Activated T-cell treated with anti-CD3 and anti-CD28 coated beads for 48 hours (primary cell): Measurements from ENCODE around the gene VSIR.

Source experiments
- DNase-seq: peaks from one replicate; pipeline ENCODE4 v3.0.0-alpha.2; 2020; ENCODE audit warnings: low read depth

VSIR gene

DNA sequence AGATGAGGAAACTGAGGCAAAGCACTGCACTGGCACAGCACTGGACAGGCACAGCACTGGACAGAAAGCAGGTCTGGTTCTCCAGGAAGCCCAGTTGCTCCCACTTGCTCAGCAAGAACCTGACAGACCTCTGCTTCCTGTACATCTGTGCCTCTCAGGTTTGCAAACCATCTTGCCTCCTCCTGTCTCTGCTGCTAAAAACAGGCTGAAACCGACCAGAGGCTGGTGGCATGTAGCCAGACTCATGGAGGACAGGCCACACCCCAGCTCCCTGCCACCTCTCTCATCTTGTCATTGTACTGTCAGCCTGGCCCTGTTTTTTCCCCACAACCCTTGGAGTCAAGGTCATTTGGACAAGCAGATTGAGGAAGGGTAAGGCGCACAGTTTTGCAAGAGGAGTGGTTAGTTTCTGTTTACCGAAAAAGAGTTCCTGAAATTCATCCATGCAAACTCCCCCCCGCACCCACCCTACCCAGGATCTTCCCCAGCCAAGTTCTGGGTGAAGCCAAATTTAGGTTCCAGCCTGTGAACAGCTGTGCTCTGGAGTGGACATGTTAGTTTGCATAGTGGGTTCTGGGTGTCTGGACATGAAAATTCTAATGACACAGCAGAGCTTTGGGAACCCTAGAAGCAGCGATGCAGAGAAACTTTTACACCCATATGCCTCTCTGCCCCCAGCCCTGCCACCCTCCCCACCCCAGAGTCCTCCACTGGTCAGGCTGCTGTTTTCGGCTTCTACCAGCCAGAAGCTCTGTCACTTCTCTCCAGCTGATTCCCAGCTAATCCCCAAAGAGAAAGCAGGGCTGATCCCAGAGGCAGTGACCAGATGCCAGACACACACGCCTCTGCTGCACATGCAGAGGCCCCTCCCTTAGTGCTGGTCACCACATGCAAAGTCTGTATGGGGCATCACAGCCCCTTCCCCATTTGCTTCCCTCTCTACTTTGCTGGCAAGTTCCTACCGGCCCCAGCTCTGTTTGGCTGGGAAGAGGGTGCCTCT is 45.3 kb downstream of the VSIR start:
- DNase-seq, result no peak

DNA sequence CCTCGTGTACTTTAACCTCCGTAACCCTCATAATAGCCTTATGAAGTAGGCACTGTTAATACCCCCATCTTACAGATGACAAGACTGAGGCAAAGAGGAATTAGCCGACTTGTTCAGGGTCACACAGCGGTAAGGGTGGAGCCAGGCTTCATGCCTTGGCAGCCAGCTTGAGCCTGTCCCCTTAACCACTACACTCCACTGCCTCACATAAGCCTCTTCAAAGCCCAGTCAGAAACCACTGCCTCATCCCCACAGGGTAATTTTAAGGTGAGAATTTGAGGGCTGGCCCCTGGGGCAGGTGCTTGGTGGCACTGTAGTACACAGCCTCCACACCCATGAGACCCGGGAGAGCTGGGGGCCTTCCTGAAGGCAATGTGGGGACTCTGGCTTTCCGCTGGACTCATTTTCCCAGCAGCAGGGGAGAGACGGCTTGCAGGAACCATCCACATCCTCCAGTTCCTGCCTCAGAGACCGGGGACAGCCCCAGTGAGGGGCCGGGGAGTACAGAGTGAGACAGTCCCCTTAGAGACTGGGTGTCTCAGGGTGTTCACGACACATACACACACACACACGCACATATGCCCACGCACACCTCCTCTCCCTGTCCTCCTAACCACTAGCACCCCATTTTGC is 46.1 kb downstream of the VSIR start:
- DNase-seq, result no peak

GRCh38 chr10:71726580-71727104 is 46.7 kb downstream of the VSIR start:
- DNase-seq, result no peak

- DNase-seq, result peak; percentile 82
These were observed 47.2 kb downstream of the VSIR start for GRCh38 chr10:71725998-71726579.

DNA sequence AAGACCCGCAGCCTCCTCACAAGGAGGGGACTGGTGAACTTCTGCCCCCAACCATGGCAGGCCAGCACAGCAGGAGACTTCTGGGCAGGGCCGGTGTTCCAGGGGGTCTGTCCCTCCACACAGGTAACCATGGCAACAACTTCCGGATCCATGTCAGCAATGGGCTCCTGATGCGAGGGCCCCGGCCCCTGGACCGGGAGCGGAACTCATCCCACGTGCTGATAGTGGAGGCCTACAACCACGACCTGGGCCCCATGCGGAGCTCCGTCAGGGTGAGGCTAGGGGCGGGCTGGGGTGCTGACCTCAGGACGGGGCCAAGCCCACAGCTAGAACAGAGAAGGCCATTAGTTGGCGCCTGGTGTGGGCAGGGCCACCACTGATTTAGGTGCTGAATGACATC is 48.1 kb downstream of the VSIR start:
- DNase-seq, result no peak

DNA sequence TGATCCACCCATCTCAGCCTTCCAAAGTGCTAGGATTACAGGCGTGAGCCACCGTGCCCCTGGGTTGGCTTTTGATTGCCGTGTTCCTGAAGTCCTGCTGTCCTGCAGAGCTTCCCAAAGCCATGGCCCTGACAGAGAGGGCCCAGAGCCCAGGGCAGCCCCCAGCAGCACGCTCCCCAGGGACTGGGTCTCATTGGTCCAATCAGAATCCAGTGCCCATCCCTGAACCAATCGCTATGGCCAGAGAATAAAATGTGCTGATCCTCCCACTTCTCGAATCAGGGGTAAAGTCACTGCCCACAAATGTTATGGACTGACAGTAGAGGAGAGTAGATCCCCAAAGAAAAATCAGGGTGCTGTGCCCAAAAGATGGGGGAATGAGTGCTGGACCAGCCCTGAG is 48.8 kb downstream of the VSIR start:
- DNase-seq, result no peak

- no peak for DNase-seq
These were observed 50.0 kb downstream of the VSIR start for GRCh38 chr10:71723311-71723710.

- DNase-seq, result no peak
These were observed 50.5 kb downstream of the VSIR start for GRCh38 chr10:71722849-71723248.

DNA sequence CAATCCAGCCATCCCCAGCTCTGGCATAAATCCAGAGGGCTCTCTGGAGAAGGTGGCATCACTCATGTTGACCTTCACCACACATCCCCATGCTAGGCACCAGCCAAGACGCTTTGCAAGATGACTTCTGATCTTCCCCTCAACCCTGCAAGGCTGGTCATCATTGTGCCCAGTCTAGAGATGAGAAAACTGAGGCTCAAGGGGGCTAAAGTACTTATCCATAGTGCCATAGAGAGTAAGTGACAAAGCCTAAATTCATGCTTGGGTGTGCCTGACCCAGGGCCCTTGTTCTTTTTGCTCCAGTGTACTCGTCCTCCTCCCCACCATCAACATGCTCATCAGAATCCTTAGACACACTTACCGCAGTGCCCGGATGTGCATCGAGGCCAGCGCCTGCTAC is 52.0 kb downstream of the VSIR start:
- no peak for DNase-seq

- DNase-seq, result no peak
These were observed 53.0 kb downstream of the VSIR start for GRCh38 chr10:71720288-71720687.

DNA sequence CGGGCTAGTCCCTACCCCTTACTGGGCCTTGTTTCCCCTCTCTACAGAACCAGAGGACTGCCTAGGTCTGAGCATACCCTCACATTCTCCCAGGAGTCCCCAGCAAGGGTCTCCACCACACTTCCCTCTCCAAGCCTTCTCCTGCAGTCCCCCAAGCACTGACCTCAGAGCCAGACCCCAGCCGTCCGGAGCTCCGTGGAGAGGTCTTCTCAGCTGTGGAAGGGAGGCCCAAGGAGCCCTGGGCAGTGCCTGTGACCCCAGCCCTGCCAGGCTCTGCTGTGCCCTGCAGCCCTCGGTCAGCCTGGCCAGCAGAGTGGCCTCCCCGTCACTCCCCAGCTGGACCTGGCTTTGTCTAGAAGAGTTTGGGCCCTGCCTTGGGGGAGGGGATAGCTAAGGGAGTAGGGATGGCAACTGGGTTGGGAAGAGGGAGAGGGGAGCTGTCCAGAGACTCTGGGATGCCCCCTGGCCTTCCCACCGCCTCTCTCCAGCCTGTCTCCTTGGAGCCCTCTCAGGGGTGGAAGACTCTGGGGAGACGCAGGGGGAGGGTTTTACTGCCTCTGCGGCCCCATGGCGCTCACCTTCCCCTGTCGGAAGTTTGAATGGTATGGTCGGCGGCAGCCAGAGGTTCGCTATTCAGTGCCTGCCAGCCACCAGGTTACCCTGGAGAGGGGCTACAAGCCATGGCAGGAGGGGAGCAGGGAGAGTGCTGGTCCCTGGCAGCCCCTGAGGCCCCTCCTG is 53.7 kb downstream of the VSIR start, which contains the start of gene C10orf105:
C10orf105 (minus strand) TSS at position 315 of the 738 bp plus-strand sequence. CDS start 3,441 bp downstream, outside the sequence.
- DNase-seq, result no peak

- DNase-seq, result no peak
These were observed 54.3 kb downstream of the VSIR start for GRCh38 chr10:71719042-71719441.

DNA sequence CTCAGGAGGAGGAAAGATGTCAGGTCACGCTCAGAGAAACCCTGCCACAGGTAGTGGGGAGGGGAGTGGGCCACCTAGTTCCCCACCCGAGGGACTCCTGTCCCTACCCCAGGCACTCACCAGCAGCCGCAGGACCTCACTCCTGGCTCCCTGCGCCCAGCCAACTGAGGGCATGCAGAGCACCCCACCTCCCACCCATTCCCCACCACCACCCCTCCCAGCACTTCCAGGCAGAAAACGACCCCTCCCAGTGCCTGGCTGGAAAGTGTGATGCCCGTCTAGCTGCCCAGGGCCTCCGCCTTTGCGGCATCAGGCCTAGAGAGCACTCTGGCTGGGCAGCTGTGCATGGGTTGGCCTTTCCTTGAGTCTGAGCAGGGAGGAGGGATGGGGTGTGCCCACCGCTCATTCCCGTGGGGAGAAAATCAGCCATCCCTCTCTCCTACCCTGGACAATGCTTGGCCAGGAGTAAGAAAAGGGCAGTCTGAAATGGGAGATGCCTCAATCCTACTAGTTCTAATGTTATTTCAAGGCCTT is 55.1 kb downstream of the VSIR start:
- no peak for DNase-seq

DNA sequence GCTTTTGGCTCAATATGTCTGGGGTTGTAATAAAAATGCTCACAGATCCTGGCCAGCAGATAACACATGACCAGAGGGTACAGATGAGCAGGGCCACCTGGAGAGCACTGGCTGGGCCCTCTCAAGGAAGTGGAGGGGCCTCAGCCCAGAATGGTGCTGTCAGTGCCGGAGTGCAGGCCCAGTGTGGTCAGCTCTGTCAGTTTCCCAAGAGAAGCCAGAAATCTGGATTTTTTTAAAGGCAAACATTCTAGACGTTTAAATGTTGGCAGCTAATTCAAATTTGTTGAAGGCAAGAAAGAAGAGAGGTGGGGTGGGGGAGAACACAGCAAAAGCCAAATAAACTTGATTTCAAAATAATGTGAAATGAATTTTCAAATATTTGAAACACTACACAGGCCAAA is 55.8 kb downstream of the VSIR start:
- DNase-seq, result no peak

DNA sequence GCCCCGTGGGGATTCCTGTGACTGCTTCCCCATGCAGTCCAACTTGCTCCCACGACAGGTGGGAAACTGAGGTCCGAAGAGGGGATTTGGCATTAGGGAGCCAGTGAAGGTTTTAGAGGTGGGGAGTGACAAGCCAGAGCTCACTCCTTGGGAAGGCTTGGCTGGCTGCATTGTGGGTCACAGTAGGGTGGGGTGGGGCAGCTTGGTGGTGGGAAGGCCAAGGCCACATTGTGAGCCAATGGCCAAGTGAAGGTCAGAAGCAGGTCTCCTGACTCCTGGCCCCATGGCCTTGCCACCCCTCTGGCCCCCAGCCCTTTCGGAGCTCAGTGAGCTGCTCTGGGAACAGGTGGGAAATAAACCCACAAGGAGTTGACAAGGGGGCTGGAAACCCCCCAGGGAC is 56.3 kb downstream of the VSIR start:
- no peak for DNase-seq

GRCh38 chr10:71716426-71716825 is 56.9 kb downstream of the VSIR start:
- DNase-seq, result no peak

- no peak for DNase-seq
These were observed 57.5 kb downstream of the VSIR start for GRCh38 chr10:71715860-71716259.

DNA sequence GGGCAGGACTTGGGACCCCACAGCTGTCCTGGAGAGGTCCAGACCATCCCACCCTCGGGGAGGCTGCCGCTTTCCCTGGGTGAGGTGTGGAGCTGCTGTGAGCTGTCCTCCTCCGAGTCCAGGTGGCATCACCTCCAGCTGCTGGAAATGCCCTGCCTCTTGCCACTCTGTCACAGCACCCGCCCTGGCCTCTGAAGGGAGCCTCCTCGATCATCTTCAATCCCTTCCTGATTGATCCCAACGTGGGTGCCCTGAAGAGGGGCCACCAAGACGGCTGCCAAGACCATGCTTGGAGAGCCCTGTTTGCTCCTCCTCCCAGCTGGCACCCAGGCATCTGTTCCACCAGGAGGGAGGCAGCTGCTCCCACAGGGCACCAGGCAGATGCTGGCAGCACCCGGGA is 58.3 kb downstream of the VSIR start:
- DNase-seq, result no peak

DNA sequence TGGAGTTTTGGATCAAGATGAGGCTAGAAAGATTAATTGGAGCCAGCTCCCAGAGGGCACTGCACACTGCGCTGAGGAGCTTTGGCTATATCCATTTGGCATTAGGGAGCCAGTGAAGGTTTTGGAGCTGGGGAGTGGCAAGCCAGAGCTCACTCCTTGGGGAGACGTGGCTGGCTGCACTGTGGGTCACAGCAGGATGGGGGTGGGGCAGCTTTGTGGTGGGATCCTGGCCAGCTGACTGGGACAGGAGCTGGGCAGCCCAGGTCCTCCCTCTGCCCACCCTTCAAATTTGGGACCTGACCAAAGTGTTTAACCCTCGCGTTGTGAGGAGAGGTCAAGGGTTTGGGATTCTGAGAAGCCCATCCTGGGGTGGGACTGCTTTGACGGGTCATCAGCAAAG is 58.7 kb downstream of the VSIR start:
- no peak for DNase-seq

GRCh38 chr10:71714031-71714410 is 59.3 kb downstream of the VSIR start:
- DNase-seq, result no peak

DNA sequence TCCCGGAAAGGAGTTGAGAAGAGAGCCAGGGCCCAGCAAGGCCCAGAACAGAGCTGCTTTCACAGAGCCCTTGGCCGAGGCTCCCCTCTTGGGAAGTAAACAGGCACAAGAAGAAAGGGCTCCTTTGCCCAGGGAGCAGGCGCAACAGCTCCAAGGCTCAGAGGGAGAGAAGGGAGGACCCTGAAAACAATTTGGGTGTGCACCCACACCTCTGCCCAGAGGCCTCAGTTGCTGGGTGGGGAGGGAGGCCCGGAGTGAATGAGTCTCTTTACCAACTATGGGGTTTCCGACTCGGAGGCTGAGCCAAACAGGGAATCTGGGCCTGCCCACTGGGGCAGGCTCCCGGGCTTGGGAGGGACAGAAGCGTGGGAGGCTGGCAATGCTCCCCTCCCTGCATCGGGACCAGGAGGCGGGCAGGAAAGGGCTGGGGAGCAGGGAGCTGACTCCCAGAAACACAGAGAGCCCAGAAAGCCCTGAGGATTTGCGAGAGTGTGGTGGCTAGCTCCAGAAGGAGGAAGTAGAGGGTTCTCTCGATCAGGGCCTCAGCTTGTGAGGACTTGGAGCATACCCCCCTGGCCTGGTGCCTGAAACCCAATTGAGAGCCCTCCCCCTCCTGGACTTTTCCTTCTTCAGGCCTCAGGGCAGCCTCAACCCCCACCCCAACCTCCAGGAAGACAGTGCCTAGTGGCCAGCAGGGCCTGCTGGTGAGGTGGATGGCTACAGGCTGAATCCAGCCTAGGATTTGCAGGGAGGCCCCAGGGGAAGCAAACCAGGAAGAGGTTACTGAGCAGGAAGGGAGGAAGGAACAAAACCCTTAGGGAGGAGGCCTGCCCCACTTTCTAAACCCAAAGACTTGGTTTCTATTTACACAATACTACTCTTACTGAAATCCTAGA is 59.9 kb downstream of the VSIR start:
- no peak for DNase-seq
